HCT116 (cell line): ENCODE measurements around the gene TADA3. TPM values are rescaled to one million over a fixed set of nuclear protein-coding genes. Genes with fewer than 3 reads are reported as not detected.

Source experiments
- ATAC-seq: fragments of 200-7000 bp; cut with Tn5 transposase; 2 replicates; pipeline ENCODE4 v1.9.1; 2020; ENCODE audit warnings: mild to moderate bottlenecking, moderate library complexity
- BruUV-seq: library from RNA; stranded (reverse); fragments of 400-500 nt; replicated peaks from 2 replicates; lab custom pipeline; 2021; lab: Mats Ljungman, UMichigan
- CTCF ChIA-PET: fragments of 300-600 bp; sonication (Branson Sonifier 250); formaldehyde crosslinking; loops from one replicate; lab custom pipeline; 2021; ENCODE audit warnings: antibody characterized with exemption; lab: Charles Lee
- POLR2A ChIA-PET: fragments of 300-600, 350-600 bp; sonication (Branson Sonifier 250); formaldehyde crosslinking; loops from one replicate; lab custom pipeline; 2021; ENCODE audit warnings: antibody characterized with exemption; lab: Charles Lee
- RAD21 ChIA-PET, 2 experiments: fragments of 300-600 bp; sonication (Branson Sonifier 250); formaldehyde crosslinking; loops; one replicate each; lab custom pipeline; 2023; ENCODE audit warnings: low total read pairs in 2 of 2; ENCODE audit not compliant: uncharacterized antibody in 2 of 2, unreplicated experiment in 2 of 2, low non-redundant PET in 1 of 2; lab: Charles Lee
- DNase-seq: peaks from one replicate; pipeline ENCODE4 v3.0.0-alpha.2; 2010; ENCODE audit warnings: low read depth, low spot score
- H2AFZ ChIP-seq: fragments of 200-600 bp; shearing (Covaris generic), sonication (generic); 2 replicates; pipeline ENCODE4 v1.6.1; 2017; ENCODE audit warnings: low read depth, mixed run types, mixed read lengths, antibody characterized with exemption, low read length; ENCODE audit not compliant: poor library complexity, severe bottlenecking
- H3K27ac ChIP-seq: 2 replicates; pipeline ENCODE4 v1.5.1; 2012; ENCODE audit warnings: low read depth, low read length
- H3K27me3 ChIP-seq: fragments of 200-600 bp; sonication (generic); 2 replicates; pipeline ENCODE4 v1.6.1; 2016; ENCODE audit warnings: mixed run types, low read length, mixed read lengths; ENCODE audit not compliant: insufficient read depth
- H3K36me3 ChIP-seq, 2 experiments: fragments of 200-500 bp in 1 of 2; fragments of 200-600 bp in 1 of 2; sonication (Bioruptor generic) in 1 of 2; sonication (generic) in 1 of 2; 2 replicates each; pipeline versions ENCODE4 v1.5.1 to v1.6.1; 2014 to 2016; ENCODE audit warnings: low read length in 2 of 2, inconsistent platforms in 1 of 2, mixed read lengths in 1 of 2, mixed run types in 1 of 2; ENCODE audit not compliant: insufficient read depth in 2 of 2, control insufficient read depth in 1 of 2
- H3K4me1 ChIP-seq, 2 experiments: fragments of 200-600 bp in 1 of 2; sonication (generic) in 1 of 2; 2 replicates each; pipeline versions ENCODE4 v1.5.1 to v1.6.1; 2012 to 2017; ENCODE audit warnings: low read length in 2 of 2, inconsistent platforms in 1 of 2, mild to moderate bottlenecking in 1 of 2, mixed read lengths in 1 of 2, mixed run types in 1 of 2, moderate library complexity in 1 of 2; ENCODE audit not compliant: insufficient read depth in 2 of 2, control insufficient read depth in 1 of 2
- H3K4me2 ChIP-seq: fragments of 200-600 bp; sonication (generic); 2 replicates; pipeline ENCODE4 v1.6.1; 2017; ENCODE audit warnings: mixed run types, low read length, mixed read lengths
- H3K4me3 ChIP-seq, 2 experiments: fragments of 200-600 bp in 1 of 2; sonication (generic) in 1 of 2; replicated peaks in 1 of 2; 2 replicates each; pipeline ENCODE4 v1.5.1; 2011 to 2016; ENCODE audit warnings: low read length in 2 of 2, control low read depth in 1 of 2, low read depth in 1 of 2, mild to moderate bottlenecking in 1 of 2, mixed read lengths in 1 of 2, mixed run types in 1 of 2
- H3K79me2 ChIP-seq: fragments of 200-600 bp; sonication (generic); 2 replicates; pipeline ENCODE4 v1.6.1; 2017; ENCODE audit warnings: mild to moderate bottlenecking, mixed run types, low read length, moderate library complexity, mixed read lengths; ENCODE audit not compliant: insufficient read depth
- H3K9ac ChIP-seq: fragments of 200-600 bp; sonication (generic); 2 replicates; pipeline ENCODE4 v1.6.1; 2016; ENCODE audit warnings: low read length, mixed read lengths
- H3K9me2 ChIP-seq: fragments of 200-600 bp; sonication (generic), shearing (Covaris generic); 2 replicates; pipeline ENCODE4 v1.6.1; 2017; ENCODE audit warnings: mixed run types, mild to moderate bottlenecking, moderate library complexity; ENCODE audit not compliant: insufficient read depth
- H3K9me3 ChIP-seq, 2 experiments: fragments of 200-500 bp in 1 of 2; fragments of 200-600 bp in 1 of 2; sonication (Bioruptor generic) in 1 of 2; sonication (generic) in 1 of 2; 2 replicates each; pipeline ENCODE4 v1.6.1; 2014 to 2017; ENCODE audit warnings: low read length in 2 of 2, mixed read lengths in 2 of 2, inconsistent platforms in 1 of 2, low read depth in 1 of 2, mild to moderate bottlenecking in 1 of 2, mixed run types in 1 of 2, moderate library complexity in 1 of 2; ENCODE audit not compliant: control insufficient read depth in 1 of 2, insufficient read depth in 1 of 2
- H4K20me1 ChIP-seq: fragments of 200-600 bp; sonication (generic), shearing (Covaris generic); 2 replicates; pipeline ENCODE4 v1.6.1; 2017; ENCODE audit warnings: mixed run types, mild to moderate bottlenecking, moderate library complexity; ENCODE audit not compliant: insufficient read depth
- CBX3 ChIP-seq: IDR thresholded peaks from 2 replicates; pipeline ENCODE4 v1.6.1; 2012; ENCODE audit warnings: low read depth
- CEBPB ChIP-seq: IDR thresholded peaks from 2 replicates; pipeline ENCODE4 v1.6.1; 2012; ENCODE audit warnings: low read depth
- EGR1 ChIP-seq: IDR thresholded peaks from 2 replicates; pipeline ENCODE4 v1.6.1; 2012; ENCODE audit warnings: low read depth
- ELF1 ChIP-seq: IDR thresholded peaks from 2 replicates; pipeline ENCODE4 v1.6.1; 2012; ENCODE audit warnings: low read depth, borderline replicate concordance
- EZH2 ChIP-seq: fragments of 200-600 bp; sonication (generic); IDR thresholded peaks from 2 replicates; pipeline ENCODE4 v1.6.1; 2017; ENCODE audit warnings: antibody characterized with exemption, mixed run types
- FOSL1 ChIP-seq: IDR thresholded peaks from 2 replicates; pipeline ENCODE4 v1.6.1; 2012; ENCODE audit warnings: low read depth
- MAX ChIP-seq: IDR thresholded peaks from 2 replicates; pipeline ENCODE4 v1.6.1; 2012
- POLR2A ChIP-seq: IDR thresholded peaks from 2 replicates; pipeline ENCODE4 v1.7.0; 2011; ENCODE audit warnings: borderline replicate concordance; ENCODE audit not compliant: insufficient read depth, insufficient read length; ENCODE audit errors: extremely low read depth
- RAD21 ChIP-seq: IDR thresholded peaks from 2 replicates; pipeline ENCODE4 v1.6.1; 2012; ENCODE audit warnings: low read depth, mild to moderate bottlenecking
- SIN3A ChIP-seq: IDR thresholded peaks from 2 replicates; pipeline ENCODE4 v1.6.1; 2012; ENCODE audit warnings: low read depth
- SP1 ChIP-seq: IDR thresholded peaks from 2 replicates; pipeline ENCODE4 v1.6.1; 2012; ENCODE audit warnings: low read depth
- SRF ChIP-seq: IDR thresholded peaks from 2 replicates; pipeline ENCODE4 v1.6.1; 2012; ENCODE audit warnings: low read depth
- TCF7L2 ChIP-seq: IDR thresholded peaks from 2 replicates; pipeline ENCODE4 v1.7.0; 2011; ENCODE audit warnings: borderline replicate concordance, inconsistent platforms; ENCODE audit not compliant: insufficient read depth, insufficient read length; ENCODE audit errors: extremely low read depth
- ZBTB33 ChIP-seq: IDR thresholded peaks from 2 replicates; pipeline ENCODE4 v1.6.1; 2011; ENCODE audit warnings: mild to moderate bottlenecking, low read length, moderate library complexity; ENCODE audit not compliant: insufficient replicate concordance; ENCODE audit errors: extremely low read depth
- ZFX ChIP-seq: fragments of 450-650 bp; IDR thresholded peaks from 2 replicates; pipeline ENCODE4 v1.6.1; 2017
- intact Hi-C: fragments of 100-400 bp; cut with micrococcal nuclease; formaldehyde crosslinking; loops from 2 replicates; pipeline ENCODE4 v1.10.0; 2022
- total RNA-seq: library from RNA; stranded (reverse); gene quantifications from one replicate; pipeline ENCODE4 v1.2.1, GENCODE V29; 2021; ENCODE audit not compliant: unreplicated experiment

Gene TADA3
- total RNA-seq, 1 experiment from 2014 or later = 72.0 TPM

GRCh38 chr3:9806688-9807589 lies 14.7 kb upstream of the TADA3 start:
- ATAC-seq (no peak), DNase-seq (no peak)
- H3K27me3 ChIP-seq = no peaks in the 10 kb centered on the region
- H3K9me2 ChIP-seq = no peaks in the 10 kb centered on the region
- ChIA-PET POLR2A (no interaction called here), RAD21 (no interaction called here), CTCF (interaction anchor here (1.0 kb wide), 1 partner anchor 140 kb away, joined by 4 read pairs; no protein-coding TSS in a partner anchor)
- no peak overlapping the region for H3K4me3 ChIP-seq
- H3K79me2 ChIP-seq = no peaks in the 10 kb centered on the region; the same call in 1 of the 2 replicates
- peaks cover 30 to 33% of the 10 kb centered on the region in 2 experiments; a peak in 3 of 4 replicates for H3K36me3 ChIP-seq
- no peaks in the 10 kb centered on the region for H3K9me3 ChIP-seq
- H3K9ac ChIP-seq = no peak overlapping the region
- no peak for TF ChIP-seq CEBPB
- TF ChIP-seq CBX3 = no peak
- TF ChIP-seq SIN3A = no peak
- no peak overlapping the region for H3K27ac ChIP-seq
- H3K4me2 ChIP-seq = no peak overlapping the region
- intact Hi-C loops = loop anchor here (10.0 kb wide), 1 partner anchor 302 kb away; no protein-coding TSS in a partner anchor
- H2AFZ ChIP-seq = no peak overlapping the region
- no peaks in the 10 kb centered on the region for H4K20me1 ChIP-seq
- BruUV-seq = TSS peak; percentile 32
- H3K4me1 ChIP-seq = peaks cover 11 to 33% of the 10 kb centered on the region in 2 experiments; a peak in 3 of 4 replicates

- Histone ChIP-seq H3K27ac (no peak overlapping the region), H3K79me2 (peaks cover 3% of the 10 kb centered on the region; the same call in 1 of the 2 replicates), H3K27me3 (no peaks in the 10 kb centered on the region), H3K9me3 (no peaks in the 10 kb centered on the region), H3K4me2 (no peak overlapping the region), H3K9ac (no peak overlapping the region), H3K9me2 (no peaks in the 10 kb centered on the region), H3K36me3 (peaks cover 36 to 40% of the 10 kb centered on the region in 2 experiments), H3K4me3 (no peak overlapping the region), H2AFZ (no peak overlapping the region), H4K20me1 (no peaks in the 10 kb centered on the region), H3K4me1 (peaks cover 11 to 33% of the 10 kb centered on the region in 2 experiments; a peak in 3 of 4 replicates)
- TF ChIP-seq RAD21 (no peak), ELF1 (no peak), SRF (no peak), SP1 (no peak), EZH2 (no peak), ZFX (no peak), POLR2A (no peak), EGR1 (no peak), TCF7L2 (no peak), ZBTB33 (no peak), FOSL1 (no peak), SIN3A (no peak), MAX (no peak), CBX3 (no peak)
- ChIA-PET POLR2A (no interaction called here), CTCF (no interaction called here), RAD21 (no interaction called here)
- ATAC-seq (no peak), DNase-seq (no peak)
- intact Hi-C loops = loop anchor here (10.0 kb wide), 1 partner anchor 301 kb away; no protein-coding TSS in a partner anchor
- no TSS peak for BruUV-seq
Observed at GRCh38 chr3:9806137-9806536, 13.9 kb upstream of the TADA3 start.
